GM12878 (cell line): Measurements from ENCODE around the gene ABCC1. TPM values are rescaled to one million over a fixed set of nuclear protein-coding genes. Genes with fewer than 3 reads are reported as not detected.

ENCODE experiments used
- ATAC-seq: fragments of 200-7000 bp; cut with Tn5 transposase; 3 replicates; pipeline ENCODE4 v1.9.1; 2020; ENCODE audit warnings: mild to moderate bottlenecking, moderate library complexity
- BruUV-seq: library from RNA; stranded (reverse); fragments of 400-500 nt; replicated peaks from 2 replicates; lab custom pipeline; 2021; lab: Mats Ljungman, UMichigan
- CTCF ChIA-PET: fragments of 300-600 bp; sonication (Branson Sonifier 250); formaldehyde crosslinking; extraction: SDS; loops from one replicate; lab custom pipeline; 2021; ENCODE audit warnings: inconsistent platforms; lab: Yijun Ruan, JAX
- POLR2A ChIA-PET: fragments of 350-600 bp; formaldehyde crosslinking; extraction: SDS; loops from one replicate; lab custom pipeline; 2021; ENCODE audit warnings: inconsistent platforms; lab: Charles Lee
- RAD21 ChIA-PET: fragments of 300-600 bp; sonication (Branson Sonifier 250); formaldehyde crosslinking; loops from one replicate; lab custom pipeline; 2023; ENCODE audit warnings: antibody characterized with exemption; ENCODE audit not compliant: unreplicated experiment; lab: Charles Lee
- SMC1A ChIA-PET: fragments of 300-600 bp; sonication (Branson Sonifier 250); formaldehyde crosslinking; loops from one replicate; lab custom pipeline; 2023; ENCODE audit not compliant: unreplicated experiment, uncharacterized antibody; lab: Charles Lee
- DNase-seq: peaks from one replicate; pipeline ENCODE4 v3.0.0-alpha.2; 2011; ENCODE audit warnings: low read depth, low spot score
- FAIRE-seq: peaks from 3 replicates; lab custom pipeline; 2011; peaks lifted over from hg19 to GRCh38; lab: Jason Lieb, UNC
- H2AFZ ChIP-seq: 2 replicates; pipeline ENCODE4 v1.6.0; 2011; ENCODE audit warnings: low read depth, low read length, control low read depth; ENCODE audit not compliant: control insufficient read depth
- H3K27ac ChIP-seq: 2 replicates; pipeline ENCODE4 v1.5.1; 2011; ENCODE audit warnings: control low read depth; ENCODE audit not compliant: control insufficient read depth, insufficient read depth
- H3K27me3 ChIP-seq, 2 experiments: replicated peaks in 1 of 2; 2 replicates each; pipeline versions ENCODE4 v1.6.0 to v1.6.1; 2011; ENCODE audit warnings: low read length in 1 of 2; ENCODE audit not compliant: control insufficient read depth in 2 of 2, insufficient read depth in 2 of 2
- H3K36me3 ChIP-seq, 2 experiments: 2 replicates each; pipeline ENCODE4 v1.5.1; 2011; ENCODE audit warnings: low read length in 1 of 2; ENCODE audit not compliant: control insufficient read depth in 2 of 2, insufficient read depth in 2 of 2
- H3K4me1 ChIP-seq: 2 replicates; pipeline ENCODE4 v1.6.1; 2011; ENCODE audit warnings: mild to moderate bottlenecking, low read length, moderate library complexity, mixed read lengths; ENCODE audit not compliant: control insufficient read depth, insufficient read depth
- H3K4me2 ChIP-seq: 2 replicates; pipeline ENCODE4 v1.6.0; 2011; ENCODE audit warnings: control low read depth; ENCODE audit not compliant: control insufficient read depth, insufficient read depth
- H3K4me3 ChIP-seq: fragments of 200-600 bp; sonication (generic); 2 replicates; pipeline ENCODE4 v1.5.1; 2016
- H3K79me2 ChIP-seq: 2 replicates; pipeline ENCODE4 v1.6.0; 2011; ENCODE audit warnings: low read length; ENCODE audit not compliant: control insufficient read depth, insufficient read depth
- H3K9ac ChIP-seq: 2 replicates; pipeline ENCODE4 v1.8.0; 2011; ENCODE audit warnings: low read length, control low read depth, mixed read lengths; ENCODE audit not compliant: control insufficient read depth, insufficient read depth
- H3K9me3 ChIP-seq: replicated peaks from 3 replicates; pipeline ENCODE4 v1.5.1; 2011; ENCODE audit warnings: mild to moderate bottlenecking, low read length; ENCODE audit not compliant: control insufficient read depth, insufficient read depth
- H4K20me1 ChIP-seq: 2 replicates; pipeline ENCODE4 v1.6.0; 2011; ENCODE audit not compliant: control insufficient read depth, insufficient read depth
- NR2C1 ChIP-seq: fragments of 450-650 bp; IDR thresholded peaks from 2 replicates; pipeline ENCODE4 v1.6.1; 2017; ENCODE audit warnings: antibody characterized with exemption, mild to moderate bottlenecking, moderate library complexity
- WGBS: methylation state at CpG from one replicate; pipeline ENCODE4 v1.1.6; 2016; ENCODE audit warnings: low lambda C conversion rate; ENCODE audit not compliant: insufficient replicate concordance, insufficient coverage; ENCODE audit errors: missing lambda C conversion rate; 5-methylcytosine and 5-hydroxymethylcytosine counted together
- in situ Hi-C: fragments of 300-500 bp; cut with MboI; formaldehyde crosslinking; loops from 9 replicates; pipeline ENCODE4 v1.14.3; 2018; ENCODE audit warnings: mixed read lengths
- intact Hi-C: fragments of 100-400 bp; cut with micrococcal nuclease; formaldehyde crosslinking; loops from one replicate; pipeline ENCODE4 v1.14.2; 2022; ENCODE audit not compliant: unreplicated experiment
- polyA plus RNA-seq, 11 experiments: library from polyadenylated mRNA; depleted of rRNA in 4 of 11; unstranded in 6 of 11; stranded (reverse) in 5 of 11; fragments of >200 nt; fragmentation: Nextera tagmentation in 4 of 11; fragmentation: Illumina TruSeq in 1 of 11; extraction: Ambion mirVana in 4 of 11; extraction: Trizol in 1 of 11; gene quantifications; 1 replicate in 1 of 11; 2 replicates in 10 of 11; pipeline versions ENCODE4 v1.2.1 to v1.2.3, GENCODE V29; 2011 to 2016; ENCODE audit warnings: inconsistent platforms in 2 of 11, missing spikeins in 2 of 11, low read depth in 1 of 11
- total RNA-seq, 4 experiments: library from RNA; depleted of rRNA in 3 of 4; stranded (reverse); fragments of >200 nt in 3 of 4; fragmentation: Illumina TruSeq in 1 of 4; extraction: Trizol in 1 of 4; gene quantifications; 2 replicates each; pipeline versions ENCODE4 v1.2.1 to v1.2.3, GENCODE V29; 2013 to 2021
- TF ChIP-seq, protein P1 (sequence below): fragments of 450-650 bp; IDR thresholded peaks from 2 replicates; pipeline ENCODE4 v1.6.1; 2017; ENCODE audit warnings: mild to moderate bottlenecking, moderate library complexity
- TF ChIP-seq, protein P2 (sequence below): fragments of 450-650 bp; IDR thresholded peaks from 2 replicates; pipeline ENCODE4 v1.6.1; 2017; ENCODE audit warnings: mild to moderate bottlenecking, low read depth, inconsistent platforms; ENCODE audit not compliant: poor library complexity, severe bottlenecking

The ABCC1 gene
- total and polyA plus RNA-seq, 10 of the 15 experiments (the other 5 are each of a cell fraction or from before 2014, with no cell fraction given), result 3.2 to 44.6 (median 14.5) TPM

DNA sequence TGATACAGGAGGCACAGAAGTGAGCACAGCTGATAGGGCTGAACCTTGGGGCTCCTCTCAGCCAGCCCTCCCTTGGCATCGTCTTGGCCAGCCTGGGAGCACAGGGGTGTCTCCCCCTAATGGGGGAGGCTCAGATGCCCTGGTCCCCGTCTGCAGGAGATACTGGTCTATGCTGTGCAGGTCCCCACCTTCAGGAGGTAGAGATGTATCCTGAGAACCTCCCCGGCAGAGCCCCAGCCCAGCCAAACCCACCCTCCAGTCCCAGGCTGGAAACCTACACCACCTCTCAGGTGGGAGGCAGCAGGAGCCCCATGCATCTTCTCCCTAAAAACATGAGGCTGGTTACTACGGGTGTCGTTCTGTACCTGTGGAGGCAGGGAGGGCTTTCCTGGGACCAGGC lies 235.2 kb downstream of the ABCC1 start:
- POLR2A ChIA-PET, result no interaction called here
- intact Hi-C loops, result no loop called here

More for the DNA sequence above, 235.2 kb downstream of the ABCC1 start:
- Histone ChIP-seq H3K36me3 (no peaks in the 10 kb centered on the region), H3K27me3 (no peaks in the 10 kb centered on the region; a peak in 1 of 4 replicates), H3K4me3 (no peak overlapping the region), H4K20me1 (no peaks in the 10 kb centered on the region), H2AFZ (no peak overlapping the region), H3K79me2 (no peaks in the 10 kb centered on the region), H3K27ac (no peak overlapping the region), H3K4me2 (no peak overlapping the region), H3K9me3 (no peaks in the 10 kb centered on the region), H3K4me1 (no peaks in the 10 kb centered on the region), H3K9ac (no peak overlapping the region)
- no peak for FAIRE-seq
- in situ Hi-C loops, result no loop called here
- TF ChIP-seq NR2C1, result no peak
- TF ChIP-seq, protein P1, sequence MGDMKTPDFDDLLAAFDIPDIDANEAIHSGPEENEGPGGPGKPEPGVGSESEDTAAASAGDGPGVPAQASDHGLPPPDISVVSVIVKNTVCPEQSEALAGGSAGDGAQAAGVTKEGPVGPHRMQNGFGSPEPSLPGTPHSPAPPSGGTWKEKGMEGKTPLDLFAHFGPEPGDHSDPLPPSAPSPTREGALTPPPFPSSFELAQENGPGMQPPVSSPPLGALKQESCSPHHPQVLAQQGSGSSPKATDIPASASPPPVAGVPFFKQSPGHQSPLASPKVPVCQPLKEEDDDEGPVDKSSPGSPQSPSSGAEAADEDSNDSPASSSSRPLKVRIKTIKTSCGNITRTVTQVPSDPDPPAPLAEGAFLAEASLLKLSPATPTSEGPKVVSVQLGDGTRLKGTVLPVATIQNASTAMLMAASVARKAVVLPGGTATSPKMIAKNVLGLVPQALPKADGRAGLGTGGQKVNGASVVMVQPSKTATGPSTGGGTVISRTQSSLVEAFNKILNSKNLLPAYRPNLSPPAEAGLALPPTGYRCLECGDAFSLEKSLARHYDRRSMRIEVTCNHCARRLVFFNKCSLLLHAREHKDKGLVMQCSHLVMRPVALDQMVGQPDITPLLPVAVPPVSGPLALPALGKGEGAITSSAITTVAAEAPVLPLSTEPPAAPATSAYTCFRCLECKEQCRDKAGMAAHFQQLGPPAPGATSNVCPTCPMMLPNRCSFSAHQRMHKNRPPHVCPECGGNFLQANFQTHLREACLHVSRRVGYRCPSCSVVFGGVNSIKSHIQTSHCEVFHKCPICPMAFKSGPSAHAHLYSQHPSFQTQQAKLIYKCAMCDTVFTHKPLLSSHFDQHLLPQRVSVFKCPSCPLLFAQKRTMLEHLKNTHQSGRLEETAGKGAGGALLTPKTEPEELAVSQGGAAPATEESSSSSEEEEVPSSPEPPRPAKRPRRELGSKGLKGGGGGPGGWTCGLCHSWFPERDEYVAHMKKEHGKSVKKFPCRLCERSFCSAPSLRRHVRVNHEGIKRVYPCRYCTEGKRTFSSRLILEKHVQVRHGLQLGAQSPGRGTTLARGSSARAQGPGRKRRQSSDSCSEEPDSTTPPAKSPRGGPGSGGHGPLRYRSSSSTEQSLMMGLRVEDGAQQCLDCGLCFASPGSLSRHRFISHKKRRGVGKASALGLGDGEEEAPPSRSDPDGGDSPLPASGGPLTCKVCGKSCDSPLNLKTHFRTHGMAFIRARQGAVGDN, result no peak
- TF ChIP-seq, protein P2, sequence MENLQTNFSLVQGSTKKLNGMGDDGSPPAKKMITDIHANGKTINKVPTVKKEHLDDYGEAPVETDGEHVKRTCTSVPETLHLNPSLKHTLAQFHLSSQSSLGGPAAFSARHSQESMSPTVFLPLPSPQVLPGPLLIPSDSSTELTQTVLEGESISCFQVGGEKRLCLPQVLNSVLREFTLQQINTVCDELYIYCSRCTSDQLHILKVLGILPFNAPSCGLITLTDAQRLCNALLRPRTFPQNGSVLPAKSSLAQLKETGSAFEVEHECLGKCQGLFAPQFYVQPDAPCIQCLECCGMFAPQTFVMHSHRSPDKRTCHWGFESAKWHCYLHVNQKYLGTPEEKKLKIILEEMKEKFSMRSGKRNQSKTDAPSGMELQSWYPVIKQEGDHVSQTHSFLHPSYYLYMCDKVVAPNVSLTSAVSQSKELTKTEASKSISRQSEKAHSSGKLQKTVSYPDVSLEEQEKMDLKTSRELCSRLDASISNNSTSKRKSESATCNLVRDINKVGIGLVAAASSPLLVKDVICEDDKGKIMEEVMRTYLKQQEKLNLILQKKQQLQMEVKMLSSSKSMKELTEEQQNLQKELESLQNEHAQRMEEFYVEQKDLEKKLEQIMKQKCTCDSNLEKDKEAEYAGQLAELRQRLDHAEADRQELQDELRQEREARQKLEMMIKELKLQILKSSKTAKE, result no peak
- ChIA-PET RAD21 (no interaction called here), SMC1A (no interaction called here), CTCF (no interaction called here)
- WGBS, result 63% methylated on average over 5 of the region's 5 CpGs
- no TSS peak for BruUV-seq
- no peak for ATAC-seq
- no peak for DNase-seq
